PC-3 (cell line): ENCODE measurements around the gene PARP11. TPM values are rescaled to one million over a fixed set of nuclear protein-coding genes. Genes with fewer than 3 reads are reported as not detected.

Experiments used
- ATAC-seq: fragments of 200-7000 bp; cut with Tn5 transposase; 2 replicates; pipeline ENCODE4 v1.9.1; 2020; ENCODE audit warnings: mild to moderate bottlenecking, moderate library complexity
- BruUV-seq: library from RNA; stranded (reverse); fragments of 400-500 nt; replicated peaks from 2 replicates; lab custom pipeline; 2021; lab: Mats Ljungman, UMichigan
- CTCF ChIA-PET: fragments of 300-600 bp; sonication (Branson Sonifier 250); formaldehyde crosslinking; loops from one replicate; lab custom pipeline; 2022; ENCODE audit warnings: antibody characterized with exemption; lab: Charles Lee
- POLR2A ChIA-PET: fragments of 300-600 bp; sonication (Branson Sonifier 250); formaldehyde crosslinking; loops from one replicate; lab custom pipeline; 2022; ENCODE audit warnings: antibody characterized with exemption; ENCODE audit not compliant: unreplicated experiment; lab: Charles Lee
- DNase-seq: peaks from one replicate; pipeline ENCODE4 v3.0.0-alpha.2; 2015
- H2AFZ ChIP-seq: fragments of 300-600 bp; sonication (generic); 2 replicates; pipeline ENCODE4 v1.6.0; 2016; ENCODE audit warnings: antibody characterized with exemption, low read length
- H3F3A ChIP-seq: fragments of 300-600 bp; sonication (generic); one replicate; pipeline ENCODE4 v1.6.0; 2017; ENCODE audit warnings: antibody characterized with exemption, low read length, control low read depth, mild to moderate bottlenecking; ENCODE audit not compliant: unreplicated experiment
- H3K27ac ChIP-seq: fragments of 300-600 bp; sonication (generic); 2 replicates; pipeline ENCODE4 v1.5.1; 2016; ENCODE audit warnings: mild to moderate bottlenecking, low read length
- H3K27me3 ChIP-seq: fragments of 300-600 bp; sonication (generic); 2 replicates; pipeline ENCODE4 v1.6.1; 2016; ENCODE audit warnings: low read length, mixed read lengths
- H3K36me3 ChIP-seq: fragments of 300-600 bp; sonication (generic); 2 replicates; pipeline ENCODE4 v1.6.1; 2016; ENCODE audit warnings: low read depth, mixed run types, low read length, mixed read lengths
- H3K4me1 ChIP-seq: fragments of 300-600 bp; sonication (generic); 2 replicates; pipeline ENCODE4 v1.5.1; 2016; ENCODE audit warnings: low read length; ENCODE audit not compliant: insufficient read depth
- H3K4me2 ChIP-seq: fragments of 300-600 bp; sonication (generic); 2 replicates; pipeline ENCODE4 v1.6.0; 2016; ENCODE audit warnings: low read length
- H3K4me3 ChIP-seq: fragments of 300-600 bp; sonication (generic); 2 replicates; pipeline ENCODE4 v1.5.1; 2016; ENCODE audit warnings: mild to moderate bottlenecking, low read length, mixed read lengths
- H3K79me2 ChIP-seq: fragments of 300-600 bp; sonication (generic); 2 replicates; pipeline ENCODE4 v1.6.1; 2017; ENCODE audit warnings: low read length, mixed read lengths
- H3K9ac ChIP-seq: fragments of 300-600 bp; sonication (generic); 2 replicates; pipeline ENCODE4 v1.6.0; 2016; ENCODE audit warnings: mild to moderate bottlenecking, low read length
- H3K9me2 ChIP-seq: fragments of 300-600 bp; sonication (generic); replicated peaks from 2 replicates; pipeline ENCODE4 v1.6.1; 2016; ENCODE audit warnings: mixed run types, low read length, mixed read lengths
- H3K9me3 ChIP-seq: fragments of 300-600 bp; sonication (generic); 2 replicates; pipeline ENCODE4 v1.6.1; 2016; ENCODE audit warnings: low read length, mixed read lengths
- H4K20me1 ChIP-seq: fragments of 300-600 bp; sonication (generic); 2 replicates; pipeline ENCODE4 v1.6.1; 2016; ENCODE audit warnings: low read length, mixed read lengths
- CTCF ChIP-seq: fragments of 300-600 bp; sonication (generic); conservative IDR thresholded peaks from 2 replicates; pipeline ENCODE4 v1.5.1; 2017; ENCODE audit warnings: antibody characterized with exemption, low read depth, mild to moderate bottlenecking, low read length
- EZH2 ChIP-seq: fragments of 300-600 bp; sonication (generic); IDR thresholded peaks from one replicate; pipeline ENCODE4 v1.6.1; 2017; ENCODE audit warnings: antibody characterized with exemption, mild to moderate bottlenecking, low read length; ENCODE audit not compliant: unreplicated experiment
- EZH2phosphoT487 ChIP-seq: fragments of 300-600 bp; sonication (generic); IDR thresholded peaks from 2 replicates; pipeline ENCODE4 v1.6.1; 2018; ENCODE audit warnings: mild to moderate bottlenecking, antibody characterized with exemption, low read length, borderline replicate concordance
- intact Hi-C: fragments of 100-400 bp; cut with micrococcal nuclease; formaldehyde crosslinking; loops from 2 replicates; pipeline ENCODE4 v1.9.0; 2023
- total RNA-seq: library from RNA; depleted of rRNA; stranded (reverse); fragments of >200 nt; gene quantifications from 2 replicates; pipeline ENCODE4 v1.2.3, GENCODE V29; 2014

Gene PARP11
- total RNA-seq, 1 experiment from 2014 or later = 2.2 TPM

GRCh38 chr12:3879846-3880245 is 6.6 kb upstream of the PARP11 start:
- DNase-seq (no peak), ATAC-seq (no peak)
- H3K9me3 ChIP-seq = no peaks in the 10 kb centered on the region
- no peaks in the 10 kb centered on the region for H3F3A ChIP-seq
- POLR2A ChIA-PET = no interaction called here
- no peak overlapping the region for H3K27ac ChIP-seq
- H3K9ac ChIP-seq = no peak overlapping the region
- H3K4me2 ChIP-seq = no peak overlapping the region
- H2AFZ ChIP-seq = no peak overlapping the region
- no peaks in the 10 kb centered on the region for H4K20me1 ChIP-seq
- H3K27me3 ChIP-seq = peaks cover 28% of the 10 kb centered on the region
- CTCF ChIA-PET = no interaction called here
- H3K79me2 ChIP-seq = no peaks in the 10 kb centered on the region
- H3K9me2 ChIP-seq = no peaks in the 10 kb centered on the region
- no peaks in the 10 kb centered on the region for H3K36me3 ChIP-seq
- H3K4me1 ChIP-seq = no peaks in the 10 kb centered on the region
- no peak for TF ChIP-seq CTCF
- no peak for TF ChIP-seq EZH2
- TF ChIP-seq EZH2phosphoT487 = no peak
- no peak overlapping the region for H3K4me3 ChIP-seq
- BruUV-seq = no TSS peak
- intact Hi-C loops = no loop called here

- Histone ChIP-seq H3K9me3 (no peaks in the 10 kb centered on the region), H3K27ac (no peak overlapping the region), H3K27me3 (no peaks in the 10 kb centered on the region), H3K79me2 (0 out of 2 replicates have a peak, but pooled peaks cover 8% of the 10 kb centered on the region), H3K4me2 (no peak overlapping the region), H3F3A (no peaks in the 10 kb centered on the region), H3K36me3 (no peaks in the 10 kb centered on the region), H4K20me1 (no peaks in the 10 kb centered on the region), H3K9ac (no peak overlapping the region), H2AFZ (no peak overlapping the region), H3K9me2 (no peaks in the 10 kb centered on the region), H3K4me3 (no peak overlapping the region), H3K4me1 (peaks cover 9% of the 10 kb centered on the region)
- POLR2A ChIA-PET = no interaction called here
- BruUV-seq = no TSS peak
- TF ChIP-seq EZH2 (no peak), CTCF (no peak), EZH2phosphoT487 (no peak)
- DNase-seq (no peak), ATAC-seq (no peak)
- intact Hi-C loops = no loop called here
- CTCF ChIA-PET = no interaction called here
Measured at GRCh38 chr12:3871356-3871755, 1.8 kb downstream of the PARP11 start.

- Histone ChIP-seq H3F3A (no peaks in the 10 kb centered on the region), H3K36me3 (no peaks in the 10 kb centered on the region), H3K4me2 (no peak overlapping the region), H2AFZ (no peak overlapping the region), H3K4me1 (peaks cover 9% of the 10 kb centered on the region), H3K9me3 (no peaks in the 10 kb centered on the region), H3K4me3 (no peak overlapping the region), H3K27ac (no peak overlapping the region), H3K9ac (no peak overlapping the region), H3K79me2 (0 out of 2 replicates have a peak, but pooled peaks cover 8% of the 10 kb centered on the region), H4K20me1 (no peaks in the 10 kb centered on the region), H3K27me3 (no peaks in the 10 kb centered on the region), H3K9me2 (no peaks in the 10 kb centered on the region)
- TF ChIP-seq EZH2 (no peak), EZH2phosphoT487 (no peak), CTCF (no peak)
- intact Hi-C loops = no loop called here
- no TSS peak for BruUV-seq
- ATAC-seq = no peak
- POLR2A ChIA-PET = no interaction called here
- no peak for DNase-seq
- CTCF ChIA-PET = no interaction called here
Measured at GRCh38 chr12:3869865-3870264, 3.3 kb downstream of the PARP11 start.
